ENCODE measurements around the gene LHX4. TPM values are rescaled to one million over a fixed set of nuclear protein-coding genes. Genes with fewer than 3 reads are reported as not detected.

Gene LHX4
- total and polyA plus RNA-seq, 2 of the 8 experiments (the other 6 are each of a cell fraction or from before 2014, with no cell fraction given), result 0.85 to 4.9 TPM

- TF ChIP-seq CHD7 (IDR thresholded peaks at IDR 0.05; ENCODE audit: insufficient replicate concordance, low read length), result no peak
Observed at GRCh38 chr1:180309338-180309737, 79.3 kb downstream of the LHX4 start (continued).

All from H1 (cell line).